Astrocyte (in vitro differentiated cells and primary cell): Measurements from ENCODE around the gene LPO.

ENCODE experiments used
- EZH2 ChIP-seq: IDR thresholded peaks from 2 replicates; pipeline ENCODE4 v1.6.1; 2012; ENCODE audit warnings: mild to moderate bottlenecking, low read length, inconsistent platforms; ENCODE audit not compliant: insufficient read depth
- TF ChIP-seq, protein P1 (sequence below): IDR thresholded peaks from 2 replicates; pipeline ENCODE4 v1.5.1; 2011; ENCODE audit warnings: low read depth, mild to moderate bottlenecking, inconsistent platforms, low read length, moderate library complexity; ENCODE audit not compliant: insufficient read depth

DNA sequence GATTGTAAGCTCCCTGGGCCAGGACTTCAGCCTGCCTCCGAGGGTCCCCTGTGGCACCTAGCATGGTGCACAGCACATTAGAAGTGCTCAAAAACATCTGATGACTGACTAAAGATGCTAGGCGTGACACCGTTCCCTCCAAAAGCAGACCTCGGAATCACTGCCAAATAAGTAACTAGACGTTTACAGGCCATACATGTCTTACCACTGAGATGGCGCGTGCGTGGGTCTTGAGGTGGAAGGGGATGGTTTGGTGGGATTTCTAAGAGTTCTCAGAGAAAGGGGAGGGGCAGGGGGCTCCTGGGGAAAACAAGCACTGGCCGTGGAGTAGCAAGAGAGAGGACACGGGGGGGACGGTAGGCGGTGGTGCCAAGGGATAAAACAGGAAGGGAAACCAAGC is 29.9 kb downstream of the LPO start:
- TF ChIP-seq, protein P1, sequence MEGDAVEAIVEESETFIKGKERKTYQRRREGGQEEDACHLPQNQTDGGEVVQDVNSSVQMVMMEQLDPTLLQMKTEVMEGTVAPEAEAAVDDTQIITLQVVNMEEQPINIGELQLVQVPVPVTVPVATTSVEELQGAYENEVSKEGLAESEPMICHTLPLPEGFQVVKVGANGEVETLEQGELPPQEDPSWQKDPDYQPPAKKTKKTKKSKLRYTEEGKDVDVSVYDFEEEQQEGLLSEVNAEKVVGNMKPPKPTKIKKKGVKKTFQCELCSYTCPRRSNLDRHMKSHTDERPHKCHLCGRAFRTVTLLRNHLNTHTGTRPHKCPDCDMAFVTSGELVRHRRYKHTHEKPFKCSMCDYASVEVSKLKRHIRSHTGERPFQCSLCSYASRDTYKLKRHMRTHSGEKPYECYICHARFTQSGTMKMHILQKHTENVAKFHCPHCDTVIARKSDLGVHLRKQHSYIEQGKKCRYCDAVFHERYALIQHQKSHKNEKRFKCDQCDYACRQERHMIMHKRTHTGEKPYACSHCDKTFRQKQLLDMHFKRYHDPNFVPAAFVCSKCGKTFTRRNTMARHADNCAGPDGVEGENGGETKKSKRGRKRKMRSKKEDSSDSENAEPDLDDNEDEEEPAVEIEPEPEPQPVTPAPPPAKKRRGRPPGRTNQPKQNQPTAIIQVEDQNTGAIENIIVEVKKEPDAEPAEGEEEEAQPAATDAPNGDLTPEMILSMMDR = no peak
- TF ChIP-seq EZH2 = no peak
